ENCODE results near the gene TLDC2. TPM values are rescaled to one million over a fixed set of nuclear protein-coding genes. Genes with fewer than 3 reads are reported as not detected.
A peak's percentile ranks its signal among the peaks of the same experiment; 100 is the strongest.

TLDC2 gene
- total RNA-seq, 1 donor from 2014 or later, result not detected

DNA sequence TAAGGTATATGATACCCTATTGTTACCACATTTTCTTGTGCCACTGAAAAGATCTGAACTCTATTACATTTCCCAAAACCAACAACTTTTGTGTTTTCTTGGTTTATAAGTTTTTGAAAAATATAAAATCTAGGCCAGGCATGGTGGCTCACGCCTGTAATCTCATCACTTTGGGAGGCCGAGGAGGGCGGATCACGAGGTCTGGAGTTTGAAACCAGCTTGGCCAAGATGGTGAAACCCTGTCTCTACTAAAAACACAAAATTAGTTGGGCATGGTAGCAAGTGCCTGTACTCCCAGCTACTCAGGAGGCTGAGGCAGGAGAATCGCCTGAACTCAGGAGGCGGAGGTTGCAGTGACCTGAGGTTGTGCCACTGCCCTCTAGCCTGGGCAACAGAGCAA lies 41.3 kb downstream of the TLDC2 start:
- no peak overlapping the region for H3K9ac ChIP-seq (ENCODE audit: low read length)
- Mint-ChIP-seq H3K36me3 (ENCODE audit: low read depth, unreplicated experiment) (peaks cover 6% of the 10 kb centered on the region), H3K4me1 (ENCODE audit: low read depth, unreplicated experiment) (no peaks in the 10 kb centered on the region), H3K27ac (ENCODE audit: unreplicated experiment) (no peak overlapping the region), H3K9me3 (ENCODE audit: unreplicated experiment) (no peaks in the 10 kb centered on the region), H3K27me3 (ENCODE audit: low read depth, unreplicated experiment) (no peaks in the 10 kb centered on the region), H3K4me3 (ENCODE audit: unreplicated experiment) (no peak overlapping the region)
- no peak overlapping the region for H3K4me3 ChIP-seq (ENCODE audit: insufficient read depth, low read depth, low read length)
- H3K79me2 ChIP-seq (ENCODE audit: insufficient read depth, low read length), result no peaks in the 10 kb centered on the region
- H4K20me1 ChIP-seq (ENCODE audit: insufficient read depth, low read length), result no peaks in the 10 kb centered on the region
- no peaks in the 10 kb centered on the region for H3K36me3 ChIP-seq (ENCODE audit: insufficient read depth, low read length)
- no peak for TF ChIP-seq EZH2 (IDR thresholded peaks at IDR 0.05; ENCODE audit: insufficient read depth, low read length)
- TF ChIP-seq, protein P1, sequence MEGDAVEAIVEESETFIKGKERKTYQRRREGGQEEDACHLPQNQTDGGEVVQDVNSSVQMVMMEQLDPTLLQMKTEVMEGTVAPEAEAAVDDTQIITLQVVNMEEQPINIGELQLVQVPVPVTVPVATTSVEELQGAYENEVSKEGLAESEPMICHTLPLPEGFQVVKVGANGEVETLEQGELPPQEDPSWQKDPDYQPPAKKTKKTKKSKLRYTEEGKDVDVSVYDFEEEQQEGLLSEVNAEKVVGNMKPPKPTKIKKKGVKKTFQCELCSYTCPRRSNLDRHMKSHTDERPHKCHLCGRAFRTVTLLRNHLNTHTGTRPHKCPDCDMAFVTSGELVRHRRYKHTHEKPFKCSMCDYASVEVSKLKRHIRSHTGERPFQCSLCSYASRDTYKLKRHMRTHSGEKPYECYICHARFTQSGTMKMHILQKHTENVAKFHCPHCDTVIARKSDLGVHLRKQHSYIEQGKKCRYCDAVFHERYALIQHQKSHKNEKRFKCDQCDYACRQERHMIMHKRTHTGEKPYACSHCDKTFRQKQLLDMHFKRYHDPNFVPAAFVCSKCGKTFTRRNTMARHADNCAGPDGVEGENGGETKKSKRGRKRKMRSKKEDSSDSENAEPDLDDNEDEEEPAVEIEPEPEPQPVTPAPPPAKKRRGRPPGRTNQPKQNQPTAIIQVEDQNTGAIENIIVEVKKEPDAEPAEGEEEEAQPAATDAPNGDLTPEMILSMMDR (IDR thresholded peaks at IDR 0.05; ENCODE audit: insufficient read depth, low read depth, low read length), result no peak
- no peaks in the 10 kb centered on the region for H3K27me3 ChIP-seq (ENCODE audit: insufficient read depth, low read length)
- no peaks in the 10 kb centered on the region for H3K9me3 ChIP-seq (ENCODE audit: insufficient read depth, low read depth, low read length)
- H3K27ac ChIP-seq (ENCODE audit: low read depth, low read length), result no peak overlapping the region
- no peak overlapping the region for H2AFZ ChIP-seq (ENCODE audit: low read depth, low read length)
- DNase-seq (ENCODE audit: low read depth), result no peak
- no peak for FAIRE-seq
- H3K4me1 ChIP-seq (ENCODE audit: insufficient read depth, low read length), result no peaks in the 10 kb centered on the region
- H3K4me2 ChIP-seq (ENCODE audit: low read length), result no peak overlapping the region

DNA sequence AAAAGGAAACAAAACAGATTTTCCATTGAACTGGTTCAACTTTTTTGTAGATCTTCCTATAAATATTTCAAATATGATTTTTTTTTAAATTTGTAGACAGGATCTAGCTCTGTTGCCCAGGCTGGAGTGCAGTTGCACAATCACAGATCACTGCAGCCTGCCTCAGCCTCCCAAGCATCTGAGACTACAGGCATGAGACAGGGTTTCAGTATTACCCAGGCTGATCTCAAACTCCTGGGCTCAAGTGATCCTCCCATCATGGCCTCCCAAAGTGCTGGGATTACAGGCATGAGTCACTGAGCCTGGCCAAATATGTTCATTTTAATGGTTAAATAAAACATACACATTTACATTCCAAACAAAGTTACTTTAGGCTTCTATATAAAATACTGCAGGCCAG lies 42.0 kb downstream of the TLDC2 start:
- H3K4me1 ChIP-seq (ENCODE audit: insufficient read depth, low read length), result no peaks in the 10 kb centered on the region
- no peaks in the 10 kb centered on the region for H3K27me3 Mint-ChIP-seq (ENCODE audit: low read depth, unreplicated experiment)
- H2AFZ ChIP-seq (ENCODE audit: low read depth, low read length), result no peak overlapping the region
- no peak overlapping the region for H3K27ac ChIP-seq (ENCODE audit: low read depth, low read length)
- H3K27ac Mint-ChIP-seq (ENCODE audit: unreplicated experiment), result no peak overlapping the region
- H3K9me3 Mint-ChIP-seq (ENCODE audit: unreplicated experiment), result no peaks in the 10 kb centered on the region
- TF ChIP-seq, protein P1 (IDR thresholded peaks at IDR 0.05; ENCODE audit: insufficient read depth, low read depth, low read length), result no peak
- H3K4me1 Mint-ChIP-seq (ENCODE audit: low read depth, unreplicated experiment), result no peaks in the 10 kb centered on the region
- H3K36me3 Mint-ChIP-seq (ENCODE audit: low read depth, unreplicated experiment), result peaks cover 6% of the 10 kb centered on the region
- no peak for DNase-seq (ENCODE audit: low read depth)
- no peak for FAIRE-seq
- no peak overlapping the region for H3K4me3 Mint-ChIP-seq (ENCODE audit: unreplicated experiment)
- no peaks in the 10 kb centered on the region for H3K36me3 ChIP-seq (ENCODE audit: insufficient read depth, low read length)
- no peak overlapping the region for H3K4me3 ChIP-seq (ENCODE audit: insufficient read depth, low read depth, low read length)
- no peak overlapping the region for H3K4me2 ChIP-seq (ENCODE audit: low read length)
- H3K9ac ChIP-seq (ENCODE audit: low read length), result no peak overlapping the region
- H4K20me1 ChIP-seq (ENCODE audit: insufficient read depth, low read length), result no peaks in the 10 kb centered on the region
- H3K9me3 ChIP-seq (ENCODE audit: insufficient read depth, low read depth, low read length), result no peaks in the 10 kb centered on the region
- no peaks in the 10 kb centered on the region for H3K79me2 ChIP-seq (ENCODE audit: insufficient read depth, low read length)
- H3K27me3 ChIP-seq (ENCODE audit: insufficient read depth, low read length), result no peaks in the 10 kb centered on the region

DNA sequence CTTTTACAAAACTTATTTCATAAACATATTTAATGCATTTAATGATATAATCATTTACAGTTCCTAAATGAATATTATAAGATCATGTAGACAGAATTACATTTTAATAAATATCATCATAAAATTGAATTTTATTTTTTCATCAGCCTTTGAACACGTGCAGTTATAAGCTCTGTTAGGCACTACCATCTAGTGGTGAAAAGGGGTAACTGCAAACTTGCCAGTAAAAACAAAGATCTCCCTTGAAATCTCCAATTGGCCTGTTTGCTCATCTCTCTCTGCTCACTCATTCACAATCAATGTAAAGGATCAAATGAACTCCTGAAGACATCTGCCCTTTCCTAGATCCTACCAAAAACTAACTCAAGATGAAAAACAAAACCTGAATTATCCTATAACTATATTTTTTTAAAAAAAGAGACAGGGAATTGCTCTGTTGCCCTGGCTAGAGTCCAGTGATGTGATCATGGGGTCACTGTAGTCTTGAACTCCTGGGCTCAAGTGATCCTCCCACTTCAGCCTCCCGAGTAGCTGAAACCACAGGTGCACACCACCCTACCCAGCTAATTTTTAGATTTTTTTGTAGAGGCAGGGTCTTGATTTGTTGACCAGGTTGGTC lies 43.9 kb downstream of the TLDC2 start:
- Histone ChIP-seq H3K9ac (ENCODE audit: low read length) (no peak overlapping the region), H2AFZ (ENCODE audit: low read depth, low read length) (no peak overlapping the region), H3K27ac (ENCODE audit: low read depth, low read length) (no peak overlapping the region), H3K9me3 (ENCODE audit: insufficient read depth, low read depth, low read length) (no peaks in the 10 kb centered on the region), H3K36me3 (ENCODE audit: insufficient read depth, low read length) (no peaks in the 10 kb centered on the region), H3K4me2 (ENCODE audit: low read length) (no peak overlapping the region), H3K79me2 (ENCODE audit: insufficient read depth, low read length) (no peaks in the 10 kb centered on the region), H3K4me3 (ENCODE audit: insufficient read depth, low read depth, low read length) (no peak overlapping the region), H3K27me3 (ENCODE audit: insufficient read depth, low read length) (no peaks in the 10 kb centered on the region), H3K4me1 (ENCODE audit: insufficient read depth, low read length) (no peaks in the 10 kb centered on the region), H4K20me1 (ENCODE audit: insufficient read depth, low read length) (no peaks in the 10 kb centered on the region)
- TF ChIP-seq, protein P1 (IDR thresholded peaks at IDR 0.05; ENCODE audit: insufficient read depth, low read depth, low read length), result peak; percentile 94
- no peak for TF ChIP-seq EZH2 (IDR thresholded peaks at IDR 0.05; ENCODE audit: insufficient read depth, low read length)
- no peaks in the 10 kb centered on the region for H3K4me1 Mint-ChIP-seq (ENCODE audit: low read depth, unreplicated experiment)
- H3K9me3 Mint-ChIP-seq (ENCODE audit: unreplicated experiment), result no peaks in the 10 kb centered on the region
- H3K27ac Mint-ChIP-seq (ENCODE audit: unreplicated experiment), result no peak overlapping the region
- DNase-seq (ENCODE audit: low read depth) (peak; percentile 32), FAIRE-seq (no peak)
- no peaks in the 10 kb centered on the region for H3K27me3 Mint-ChIP-seq (ENCODE audit: low read depth, unreplicated experiment)
- no peak overlapping the region for H3K4me3 Mint-ChIP-seq (ENCODE audit: unreplicated experiment)
- peaks cover 2% of the 10 kb centered on the region for H3K36me3 Mint-ChIP-seq (ENCODE audit: low read depth, unreplicated experiment)

Measured in astrocyte (in vitro differentiated cells and primary cell).